ENCODE measurements around the gene NELL2.
"Not testable (repeated sequence)": the region's sequence is repeated elsewhere in the genome, so short reads cannot be mapped to it uniquely, and the experiment has no call there.

Gene NELL2

GRCh38 chr12:44696542-44696941 lies 179.6 kb downstream of the NELL2 start:
- no peak for DNase-seq (ENCODE audit: low read depth in 2 of 2)

GRCh38 chr12:44694017-44694416 lies 182.1 kb downstream of the NELL2 start:
- DNase-seq (ENCODE audit: low read depth in 2 of 2): no peak

GRCh38 chr12:44689587-44689986 lies 186.5 kb downstream of the NELL2 start:
- no peak for DNase-seq (ENCODE audit: low read depth in 2 of 2)

- DNase-seq (ENCODE audit: low read depth in 2 of 2): not testable (repeated sequence)
Observed at GRCh38 chr12:44686821-44687432, 189.2 kb downstream of the NELL2 start.

GRCh38 chr12:44677724-44678123 lies 198.4 kb downstream of the NELL2 start:
- DNase-seq (ENCODE audit: low read depth in 2 of 2): no peak

- no peak for DNase-seq (ENCODE audit: low read depth in 2 of 2)
Observed at GRCh38 chr12:44674875-44675274, 201.2 kb downstream of the NELL2 start.

- DNase-seq (ENCODE audit: low read depth in 2 of 2): no peak
Observed at GRCh38 chr12:44673811-44674210, 202.3 kb downstream of the NELL2 start.

GRCh38 chr12:44672042-44672441 lies 204.1 kb downstream of the NELL2 start:
- no peak for DNase-seq (ENCODE audit: low read depth in 2 of 2)

- no peak for DNase-seq (ENCODE audit: low read depth in 2 of 2)
Observed at GRCh38 chr12:44668443-44668842, 207.7 kb downstream of the NELL2 start.

- DNase-seq (ENCODE audit: low read depth in 2 of 2): no peak
Observed at GRCh38 chr12:44667461-44667860, 208.7 kb downstream of the NELL2 start.

GRCh38 chr12:44663291-44663690 lies 212.8 kb downstream of the NELL2 start:
- no peak for DNase-seq (ENCODE audit: low read depth in 2 of 2)

GRCh38 chr12:44655846-44656245 lies 220.3 kb downstream of the NELL2 start:
- no peak for DNase-seq (ENCODE audit: low read depth in 2 of 2)

- DNase-seq (ENCODE audit: low read depth in 2 of 2): no peak
Observed at GRCh38 chr12:44654646-44655639, 221.2 kb downstream of the NELL2 start.

- DNase-seq (ENCODE audit: low read depth in 2 of 2): no peak
Observed at GRCh38 chr12:44653861-44654527, 222.1 kb downstream of the NELL2 start.

GRCh38 chr12:44649693-44650092 lies 226.4 kb downstream of the NELL2 start:
- no peak for DNase-seq (ENCODE audit: low read depth in 2 of 2)

- DNase-seq (ENCODE audit: low read depth in 2 of 2): no peak
Observed at GRCh38 chr12:44647917-44648690, 228.0 kb downstream of the NELL2 start.

- no peak for DNase-seq (ENCODE audit: low read depth in 2 of 2)
Observed at GRCh38 chr12:44640427-44641190, 235.5 kb downstream of the NELL2 start.

GRCh38 chr12:44637875-44638274 lies 238.2 kb downstream of the NELL2 start:
- DNase-seq (ENCODE audit: low read depth in 2 of 2): no peak

GRCh38 chr12:44628180-44628579 lies 247.9 kb downstream of the NELL2 start:
- no peak for DNase-seq (ENCODE audit: low read depth in 2 of 2)

- DNase-seq (ENCODE audit: low read depth in 2 of 2): no peak
Observed at GRCh38 chr12:44627387-44628166, 248.5 kb downstream of the NELL2 start.

Data from activated CD4-positive, alpha-beta T cell treated with anti-CD3 and anti-CD28 coated beads for 24 hours (primary cell).